HepG2 (cell line): ENCODE results near the gene VKORC1. TPM values are rescaled to one million over a fixed set of nuclear protein-coding genes. Genes with fewer than 3 reads are reported as not detected.

ENCODE experiments used
- FOSL2 ChIP-seq: sonication (generic); formaldehyde crosslinking; IDR thresholded peaks from 2 replicates; pipeline ENCODE4 v1.4.0; 2020; ENCODE audit warnings: missing genetic modification reagents
- FOXK2 ChIP-seq: fragments of 450-650 bp; IDR thresholded peaks from 2 replicates; pipeline ENCODE4 v1.6.1; 2016
- ISX ChIP-seq: sonication (generic); formaldehyde crosslinking; conservative IDR thresholded peaks from 2 replicates; pipeline ENCODE4 v1.5.0; 2020; ENCODE audit warnings: missing genetic modification reagents
- JUNB ChIP-seq: sonication (generic); formaldehyde crosslinking; IDR thresholded peaks from 2 replicates; pipeline ENCODE4 v1.8.0; 2022; ENCODE audit warnings: missing genetic modification reagents, mild to moderate bottlenecking, borderline replicate concordance
- LBX2 ChIP-seq: sonication (generic); formaldehyde crosslinking; IDR thresholded peaks from 2 replicates; pipeline ENCODE4 v1.5.0; 2020; ENCODE audit warnings: missing genetic modification reagents, mild to moderate bottlenecking, borderline replicate concordance
- MLLT10 ChIP-seq: sonication (generic); formaldehyde crosslinking; IDR thresholded peaks from 2 replicates; pipeline ENCODE4 v1.4.0; 2020; ENCODE audit warnings: missing genetic modification reagents
- NCOA2 ChIP-seq: sonication (generic); formaldehyde crosslinking; IDR thresholded peaks from 2 replicates; pipeline ENCODE4 v1.8.0; 2022; ENCODE audit warnings: inconsistent platforms
- NFATC3 ChIP-seq: sonication (generic); formaldehyde crosslinking; IDR thresholded peaks from 2 replicates; pipeline ENCODE4 v1.5.1; 2020; ENCODE audit warnings: mild to moderate bottlenecking, missing genetic modification reagents
- PPARG ChIP-seq: conservative IDR thresholded peaks from 2 replicates; pipeline ENCODE4 v1.6.1; 2016; ENCODE audit warnings: missing biosample characterization, missing genetic modification reagents
- PRDM15 ChIP-seq: sonication (generic); formaldehyde crosslinking; IDR thresholded peaks from 2 replicates; pipeline ENCODE4 v1.4.0; 2020; ENCODE audit warnings: missing genetic modification reagents
- RBM22 ChIP-seq: fragments of 200-400 bp; formaldehyde crosslinking; optimal IDR thresholded peaks from 2 replicates; pipeline ENCODE3; 2017; ENCODE audit warnings: mild to moderate bottlenecking, low read length, moderate library complexity
- SOX6 ChIP-seq, 2 experiments: fragments of 450-650 bp in 1 of 2; sonication (generic) in 1 of 2; formaldehyde crosslinking in 1 of 2; IDR thresholded peaks; 2 replicates each; pipeline versions ENCODE4 v1.4.0 to v1.6.1; 2017 to 2020; ENCODE audit warnings: antibody characterized with exemption in 1 of 2, mild to moderate bottlenecking in 1 of 2, missing genetic modification reagents in 1 of 2
- TCF12 ChIP-seq, 2 experiments: fragments of 450-650 bp in 1 of 2; sonication (generic) in 1 of 2; formaldehyde crosslinking in 1 of 2; IDR thresholded peaks; 2 replicates each; pipeline versions ENCODE4 v1.6.1 to v1.8.0; 2017 to 2022; ENCODE audit warnings: antibody characterized with exemption in 1 of 2, mild to moderate bottlenecking in 1 of 2, missing genetic modification reagents in 1 of 2, moderate library complexity in 1 of 2
- ZBTB10 ChIP-seq: sonication (generic); formaldehyde crosslinking; IDR thresholded peaks from 2 replicates; pipeline ENCODE4 v1.4.0; 2020; ENCODE audit warnings: missing genetic modification reagents, borderline replicate concordance
- ZBTB33 ChIP-seq: sonication (generic); formaldehyde crosslinking; IDR thresholded peaks from 2 replicates; pipeline ENCODE4 v1.4.0; 2020; ENCODE audit warnings: missing genetic modification reagents
- ZFP41 ChIP-seq: sonication (generic); formaldehyde crosslinking; IDR thresholded peaks from 2 replicates; pipeline ENCODE4 v1.4.0; 2020; ENCODE audit warnings: mild to moderate bottlenecking, missing genetic modification reagents, borderline replicate concordance
- ZGPAT ChIP-seq: IDR thresholded peaks from 2 replicates; pipeline ENCODE4 v1.6.1; 2016; ENCODE audit warnings: mild to moderate bottlenecking
- ZNF775 ChIP-seq: sonication (generic); formaldehyde crosslinking; IDR thresholded peaks from 2 replicates; pipeline ENCODE4 v1.4.0; 2020; ENCODE audit warnings: missing genetic modification reagents, mild to moderate bottlenecking, moderate library complexity, borderline replicate concordance
- polyA plus RNA-seq, 8 experiments: library from polyadenylated mRNA; depleted of rRNA in 3 of 8; stranded (reverse) in 7 of 8; unstranded in 1 of 8; fragments of >200 nt; fragmentation: Illumina TruSeq in 4 of 8; extraction: Trizol in 4 of 8; gene quantifications; 2 replicates each; pipeline versions ENCODE4 v1.2.1 to v1.2.3, GENCODE V29; 2011 to 2016; ENCODE audit warnings: low read depth in 4 of 8, missing spikeins in 1 of 8, mixed read lengths in 1 of 8; ENCODE audit not compliant: insufficient read depth in 1 of 8
- total RNA-seq, 5 experiments: library from RNA; depleted of rRNA; stranded (reverse); fragments of >200 nt; fragmentation: Illumina TruSeq; extraction: Trizol; gene quantifications; 2 replicates each; pipeline ENCODE4 v1.2.3, GENCODE V29; 2016; ENCODE audit warnings: low read depth in 1 of 5

The VKORC1 gene
- total and polyA plus RNA-seq, 2 of the 13 experiments (the other 11 are each of a cell fraction or from before 2014, with no cell fraction given), result 141 to 615 TPM

GRCh38 chr16:31106509-31107464 is 12.2 kb upstream of the VKORC1 start (continued):
- TF ChIP-seq NCOA2 (CRISPR knock-in tag), result no peak
- no peak for TF ChIP-seq PRDM15
- no peak for TF ChIP-seq FOXK2
- no peak for TF ChIP-seq MLLT10
- TF ChIP-seq ZGPAT (CRISPR knock-in tag), result no peak
- no peak for TF ChIP-seq SOX6 (IDR thresholded peaks at IDR 0.05)
- TF ChIP-seq SOX6 (CRISPR knock-in tag; IDR thresholded peaks at IDR 0.05), result 0 out of 2 replicates have a peak, but pooled peaks have one; percentile 21
- TF ChIP-seq ZBTB33 (CRISPR knock-in tag), result peak; percentile 62; the same call in 1 of the 2 replicates
- TF ChIP-seq ISX, result no peak
- TF ChIP-seq FOSL2 (CRISPR knock-in tag), result no peak
- no peak for TF ChIP-seq ZNF775 (CRISPR knock-in tag)
- TF ChIP-seq NFATC3 (CRISPR knock-in tag), result no peak
- no peak for TF ChIP-seq RBM22
- TF ChIP-seq ZBTB10 (CRISPR knock-in tag), result no peak
- TF ChIP-seq PPARG (CRISPR knock-in tag), result no peak
- TF ChIP-seq ZFP41, result no peak
- TF ChIP-seq JUNB (CRISPR knock-in tag), result no peak
- TF ChIP-seq LBX2 (CRISPR knock-in tag), result no peak
- no peak for TF ChIP-seq TCF12 (IDR thresholded peaks at IDR 0.05)
- TF ChIP-seq TCF12 (CRISPR knock-in tag; IDR thresholded peaks at IDR 0.05), result no peak
